ENCODE results near the gene C10orf95.

C10orf95 gene

DNA sequence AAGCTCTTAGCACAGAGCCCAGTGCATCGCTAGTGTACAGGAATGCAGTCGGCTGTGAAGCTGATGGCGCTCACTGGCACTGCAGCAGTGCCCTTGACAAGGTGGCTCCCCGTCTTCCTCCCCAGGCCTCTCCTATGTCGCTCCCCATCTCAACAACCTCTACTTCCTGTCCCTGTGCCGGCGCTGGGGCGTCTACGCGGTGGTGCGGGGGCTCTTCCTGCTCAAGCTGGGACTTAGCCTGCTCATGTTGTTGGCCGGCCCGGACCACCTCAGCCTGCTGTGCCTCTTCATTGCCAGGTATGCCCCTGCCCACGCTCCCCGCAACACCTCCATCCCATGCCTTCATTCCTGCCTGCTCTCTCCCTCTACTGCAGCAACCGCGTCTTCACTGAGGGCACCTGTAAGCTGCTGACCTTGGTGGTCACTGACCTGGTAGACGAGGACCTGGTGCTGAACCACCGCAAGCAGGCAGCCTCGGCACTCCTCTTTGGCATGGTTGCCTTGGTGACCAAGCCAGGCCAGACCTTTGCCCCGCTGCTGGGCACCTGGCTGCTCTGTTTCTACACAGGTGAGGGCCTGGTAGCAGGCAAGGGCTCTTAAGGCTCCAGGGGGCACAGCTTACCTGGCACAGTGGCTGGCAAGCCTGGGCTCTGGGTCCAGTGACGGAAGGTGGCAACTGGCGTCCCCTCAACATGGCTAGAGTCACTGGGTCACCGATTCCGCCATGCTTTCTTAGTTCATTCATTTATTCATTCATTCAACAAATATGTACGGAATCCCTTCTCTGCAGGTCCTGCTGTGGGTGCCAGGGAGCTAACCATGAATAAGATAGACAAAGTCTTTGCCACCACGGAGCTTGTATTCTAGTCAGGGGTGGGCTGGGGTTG lies 22.3 kb upstream of the C10orf95 start:
- ATAC-seq (peak; percentile 60), DNase-seq (ENCODE audit: low spot score in 2 of 2) (no peak)

DNA sequence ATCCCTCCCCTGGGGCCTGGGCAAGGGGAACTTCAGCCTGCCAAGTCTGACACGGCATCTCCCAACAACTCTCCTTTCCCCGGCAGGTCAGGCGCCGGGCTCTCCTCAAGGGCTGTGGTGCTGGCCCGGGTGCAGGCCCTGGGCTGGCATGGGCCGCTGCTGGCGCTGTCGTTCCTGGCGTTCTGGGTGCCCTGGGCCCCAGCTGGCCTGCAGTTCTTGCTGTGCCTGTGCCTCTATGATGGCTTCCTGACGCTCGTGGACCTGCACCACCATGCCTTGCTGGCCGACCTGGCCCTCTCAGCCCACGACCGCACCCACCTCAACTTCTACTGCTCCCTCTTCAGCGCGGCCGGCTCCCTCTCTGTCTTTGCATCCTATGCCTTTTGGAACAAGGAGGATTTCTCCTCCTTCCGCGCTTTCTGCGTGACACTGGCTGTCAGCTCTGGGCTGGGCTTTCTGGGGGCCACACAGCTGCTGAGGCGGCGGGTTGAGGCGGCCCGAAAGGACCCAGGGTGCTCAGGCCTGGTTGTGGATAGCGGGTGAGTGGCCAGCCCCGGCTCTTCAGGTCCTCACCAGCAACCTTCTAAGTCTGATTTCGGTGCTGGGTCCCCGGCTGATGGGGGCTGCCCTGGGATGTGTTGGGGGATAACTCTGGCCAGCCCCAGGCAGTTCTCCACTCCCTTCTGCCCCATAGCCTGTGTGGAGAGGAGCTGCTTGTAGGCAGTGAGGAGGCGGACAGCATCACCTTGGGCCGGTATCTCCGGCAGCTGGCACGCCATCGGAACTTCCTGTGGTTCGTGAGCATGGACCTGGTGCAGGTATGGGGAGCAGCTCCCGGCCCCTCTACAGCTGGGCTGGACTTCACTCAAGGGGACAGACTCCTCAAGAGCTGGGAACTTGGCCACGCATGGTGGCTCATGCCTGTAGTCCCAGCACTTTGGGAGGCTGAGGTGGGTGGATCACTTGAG lies 19.5 kb upstream of the C10orf95 start:
- H3K4me1 Mint-ChIP-seq = peaks cover 22% of the 10 kb centered on the region
- no peak for DNase-seq (ENCODE audit: low spot score in 2 of 2)
- no peak overlapping the region for H3K4me3 Mint-ChIP-seq
- no peak for ATAC-seq
- no peaks in the 10 kb centered on the region for H3K36me3 Mint-ChIP-seq
- no peak overlapping the region for H3K27ac Mint-ChIP-seq
- H3K9me3 Mint-ChIP-seq = no peaks in the 10 kb centered on the region

More for the DNA sequence above, 22.3 kb upstream of the C10orf95 start:
- Mint-ChIP-seq H3K4me3 (no peak overlapping the region), H3K4me1 (peaks cover 23% of the 10 kb centered on the region), H3K36me3 (peaks cover 10% of the 10 kb centered on the region), H3K27ac (peak overlapping the region; percentile 79), H3K9me3 (no peaks in the 10 kb centered on the region)

GRCh38 chr10:102468683-102469082 lies 17.3 kb upstream of the C10orf95 start:
- ATAC-seq (no peak), DNase-seq (ENCODE audit: low spot score in 2 of 2) (no peak)
- no peak overlapping the region for H3K4me3 Mint-ChIP-seq
- H3K4me1 Mint-ChIP-seq = peaks cover 23% of the 10 kb centered on the region
- peak overlapping the region; percentile 76 for H3K27ac Mint-ChIP-seq
- no peaks in the 10 kb centered on the region for H3K9me3 Mint-ChIP-seq
- H3K36me3 Mint-ChIP-seq = peaks cover 6% of the 10 kb centered on the region

GRCh38 chr10:102467971-102468438 lies 16.7 kb upstream of the C10orf95 start:
- ATAC-seq (no peak), DNase-seq (ENCODE audit: low spot score in 2 of 2) (no peak)
- no peak overlapping the region for H3K4me3 Mint-ChIP-seq
- H3K9me3 Mint-ChIP-seq = no peaks in the 10 kb centered on the region
- H3K27ac Mint-ChIP-seq = no peak overlapping the region
- H3K36me3 Mint-ChIP-seq = peaks cover 6% of the 10 kb centered on the region
- H3K4me1 Mint-ChIP-seq = peaks cover 23% of the 10 kb centered on the region

GRCh38 chr10:102467318-102467717 lies 16.0 kb upstream of the C10orf95 start:
- no peak overlapping the region for H3K4me3 Mint-ChIP-seq
- peaks cover 6% of the 10 kb centered on the region for H3K36me3 Mint-ChIP-seq
- H3K4me1 Mint-ChIP-seq = peaks cover 24% of the 10 kb centered on the region
- no peaks in the 10 kb centered on the region for H3K9me3 Mint-ChIP-seq
- DNase-seq (ENCODE audit: low spot score in 2 of 2) = no peak
- no peak for ATAC-seq
- no peak overlapping the region for H3K27ac Mint-ChIP-seq

DNA sequence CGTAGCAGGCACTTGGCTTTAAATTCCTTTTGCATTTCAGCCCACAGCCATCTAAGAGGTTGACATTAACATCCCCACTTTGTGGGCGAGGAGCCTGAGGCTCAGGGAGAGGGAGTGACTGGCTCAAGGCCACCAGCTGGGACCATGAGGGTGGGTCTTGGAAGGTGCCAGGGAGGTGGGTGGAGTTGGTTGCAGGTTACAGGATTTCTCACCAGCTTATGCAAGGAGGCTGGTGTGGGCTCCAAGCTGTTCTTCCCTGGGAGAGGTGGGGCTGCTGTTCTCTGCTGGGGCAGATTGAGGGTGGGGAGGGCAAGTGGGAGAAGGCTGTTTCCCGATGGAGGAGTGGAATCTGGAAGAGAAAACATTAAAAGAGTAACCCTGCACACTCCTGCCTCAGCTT lies 14.1 kb upstream of the C10orf95 start:
- Mint-ChIP-seq H3K9me3 (no peaks in the 10 kb centered on the region), H3K27ac (no peak overlapping the region), H3K4me3 (no peak overlapping the region), H3K36me3 (peaks cover 13% of the 10 kb centered on the region), H3K4me1 (peaks cover 42% of the 10 kb centered on the region)
- ATAC-seq (no peak), DNase-seq (ENCODE audit: low spot score in 2 of 2) (no peak)

DNA sequence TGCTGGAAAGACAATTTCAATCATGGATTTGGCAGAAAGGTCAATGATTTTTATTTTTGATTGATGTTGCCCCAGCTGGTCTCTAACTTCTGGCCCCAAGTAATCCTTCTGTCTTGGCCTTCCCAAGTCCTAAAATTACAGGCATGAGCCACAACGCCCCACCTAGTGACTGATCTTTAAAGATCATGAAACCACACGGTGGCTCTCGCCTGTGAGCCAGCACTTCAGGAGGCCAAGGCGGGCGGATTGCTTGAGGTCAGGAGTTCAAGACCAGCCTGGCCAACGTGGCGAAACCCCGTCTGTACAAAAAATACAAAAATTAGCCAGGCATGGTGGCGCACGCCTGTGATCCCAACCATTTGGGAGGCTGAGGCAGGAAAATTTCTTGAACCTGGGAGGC lies 12.6 kb upstream of the C10orf95 start:
- Mint-ChIP-seq H3K4me3 (no peak overlapping the region), H3K36me3 (peaks cover 13% of the 10 kb centered on the region), H3K27ac (no peak overlapping the region), H3K9me3 (no peaks in the 10 kb centered on the region), H3K4me1 (peaks cover 38% of the 10 kb centered on the region)
- no peak for ATAC-seq
- no peak for DNase-seq (ENCODE audit: low spot score in 2 of 2)

DNA sequence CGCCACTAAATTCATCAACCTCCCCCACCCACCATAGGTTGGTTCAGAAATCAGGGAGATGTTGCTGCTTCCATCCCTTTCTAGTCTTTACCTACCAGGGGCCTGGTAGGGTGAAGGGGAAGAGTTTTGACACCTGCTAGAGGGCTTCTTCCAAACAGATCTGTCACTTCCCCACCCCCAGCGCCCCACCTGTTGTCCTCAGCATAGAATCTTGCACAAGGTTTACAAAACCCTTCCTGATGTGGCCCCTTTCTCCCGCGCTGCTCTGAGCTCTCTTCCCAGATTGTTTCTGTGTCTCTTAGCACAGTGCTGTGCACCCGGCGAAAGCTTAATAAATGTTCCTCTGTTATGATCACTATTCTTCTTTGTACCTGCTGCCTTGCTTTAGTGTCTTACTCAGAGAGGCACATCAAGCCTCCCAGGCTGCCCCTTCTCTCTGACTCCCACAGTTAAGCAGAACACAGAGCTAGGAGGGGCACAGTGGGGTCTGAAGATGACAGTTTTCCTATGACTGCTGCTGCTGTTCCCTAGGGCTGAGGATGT lies 11.2 kb upstream of the C10orf95 start:
- H3K36me3 Mint-ChIP-seq = peaks cover 13% of the 10 kb centered on the region

GRCh38 chr10:102461187-102462054 lies 10.1 kb upstream of the C10orf95 start:
- Mint-ChIP-seq H3K4me1 (peaks cover 36% of the 10 kb centered on the region), H3K9me3 (no peaks in the 10 kb centered on the region)
- peak; percentile 93 to 96 for DNase-seq (ENCODE audit: low spot score in 2 of 2)

More for the DNA sequence above, 11.2 kb upstream of the C10orf95 start:
- DNase-seq (ENCODE audit: low spot score in 2 of 2) (no peak), ATAC-seq (no peak)
- Mint-ChIP-seq H3K4me1 (peaks cover 36% of the 10 kb centered on the region), H3K27ac (no peak overlapping the region), H3K9me3 (no peaks in the 10 kb centered on the region), H3K4me3 (peak overlapping the region; percentile 93)

GRCh38 chr10:102460836-102461186 lies 9.5 kb upstream of the C10orf95 start:
- peak overlapping the region; percentile 93 for H3K27ac Mint-ChIP-seq
- H3K9me3 Mint-ChIP-seq = no peaks in the 10 kb centered on the region
- ATAC-seq (peak; percentile 41), DNase-seq (ENCODE audit: low spot score in 2 of 2) (peak in 1 of 2 donors; percentile 18)
- H3K4me3 Mint-ChIP-seq = peak overlapping the region; percentile 93
- peaks cover 13% of the 10 kb centered on the region for H3K36me3 Mint-ChIP-seq
- peaks cover 36% of the 10 kb centered on the region for H3K4me1 Mint-ChIP-seq

More at GRCh38 chr10:102461187-102462054, 10.1 kb upstream of the C10orf95 start:
- Mint-ChIP-seq H3K4me3 (peak overlapping the region; percentile 93), H3K36me3 (peaks cover 13% of the 10 kb centered on the region), H3K27ac (peak overlapping the region; percentile 93)
- peak; percentile 97 for ATAC-seq

- Mint-ChIP-seq H3K9me3 (no peaks in the 10 kb centered on the region), H3K4me3 (no peak overlapping the region), H3K27ac (peak overlapping the region; percentile 69), H3K36me3 (peaks cover 24% of the 10 kb centered on the region), H3K4me1 (peaks cover 33% of the 10 kb centered on the region)
- DNase-seq (ENCODE audit: low spot score in 2 of 2) (no peak), ATAC-seq (no peak)
Observed at GRCh38 chr10:102458656-102459055, 7.3 kb upstream of the C10orf95 start.

- H3K27ac Mint-ChIP-seq = no peak overlapping the region
- no peak for ATAC-seq
Observed at GRCh38 chr10:102457591-102458150, 6.3 kb upstream of the C10orf95 start.

GRCh38 chr10:102455893-102456471 lies 4.6 kb upstream of the C10orf95 start:
- ATAC-seq = no peak
- Mint-ChIP-seq H3K4me3 (no peak overlapping the region), H3K4me1 (peaks cover 29% of the 10 kb centered on the region), H3K9me3 (no peaks in the 10 kb centered on the region), H3K27ac (peak overlapping the region; percentile 16), H3K36me3 (peaks cover 44% of the 10 kb centered on the region)
- no peak for DNase-seq (ENCODE audit: low spot score in 2 of 2)

More at GRCh38 chr10:102457591-102458150, 6.3 kb upstream of the C10orf95 start:
- Mint-ChIP-seq H3K36me3 (peaks cover 34% of the 10 kb centered on the region), H3K4me3 (no peak overlapping the region), H3K4me1 (peaks cover 33% of the 10 kb centered on the region), H3K9me3 (no peaks in the 10 kb centered on the region)
- DNase-seq (ENCODE audit: low spot score in 2 of 2) = no peak

Measured in stimulated activated effector memory CD8-positive, alpha-beta T cell treated with anti-CD3 and anti-CD28 coated beads, Interleukin-12 subunit alpha, Interleukin-12 subunit beta, amount 100 ng/mL, for 72 hours (primary cell).